ENCODE measurements around the gene C4orf50. TPM values are rescaled to one million over a fixed set of nuclear protein-coding genes. Genes with fewer than 3 reads are reported as not detected.
A peak's percentile ranks its signal among the peaks of the same experiment; 100 is the strongest.

The C4orf50 gene
- total and polyA plus RNA-seq, 9 donors, result under 0.01 to 0.02 (median 0.01) TPM; not detected in 4

DNA sequence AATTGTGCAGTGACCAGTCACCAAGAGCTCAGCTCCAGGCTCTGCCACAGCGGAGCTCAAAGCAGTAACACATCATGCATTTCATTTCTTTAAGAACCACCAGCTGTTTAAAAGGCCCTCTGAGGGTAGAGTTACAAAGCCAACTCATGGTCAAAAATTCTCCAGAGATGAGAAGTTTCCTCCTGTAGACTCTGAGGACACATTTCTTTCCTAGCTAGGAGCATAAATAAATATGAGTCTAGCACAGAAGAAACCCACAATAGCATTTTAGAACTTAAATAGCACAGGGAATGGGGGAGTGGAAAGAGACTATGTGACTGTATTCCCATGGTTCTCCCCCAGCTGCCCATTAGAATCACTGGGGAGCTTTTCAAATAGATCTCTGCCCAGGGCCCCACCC, 118.8 kb downstream of the C4orf50 start:
- Histone ChIP-seq H3K9me3 (replicated peaks; ENCODE audit: control insufficient read depth, low read depth, low read length) (peaks cover 5% of the 10 kb centered on the region), H3K27ac (ENCODE audit: low read length) (no peak overlapping the region), H3K4me3 (ENCODE audit: low read length) (no peak overlapping the region), H3K36me3 (ENCODE audit: control insufficient read depth, insufficient read depth, low read length) (no peaks in the 10 kb centered on the region), H3K4me1 (ENCODE audit: control insufficient read depth, insufficient read depth, low read length) (no peaks in the 10 kb centered on the region), H3K27me3 (ENCODE audit: control insufficient read depth, insufficient read depth, low read length) (peaks cover 45% of the 10 kb centered on the region)
- DNase-seq, result no peak
- WGBS (ENCODE audit: insufficient coverage), result 57% methylated on average over 1 of the region's 1 CpG

DNA sequence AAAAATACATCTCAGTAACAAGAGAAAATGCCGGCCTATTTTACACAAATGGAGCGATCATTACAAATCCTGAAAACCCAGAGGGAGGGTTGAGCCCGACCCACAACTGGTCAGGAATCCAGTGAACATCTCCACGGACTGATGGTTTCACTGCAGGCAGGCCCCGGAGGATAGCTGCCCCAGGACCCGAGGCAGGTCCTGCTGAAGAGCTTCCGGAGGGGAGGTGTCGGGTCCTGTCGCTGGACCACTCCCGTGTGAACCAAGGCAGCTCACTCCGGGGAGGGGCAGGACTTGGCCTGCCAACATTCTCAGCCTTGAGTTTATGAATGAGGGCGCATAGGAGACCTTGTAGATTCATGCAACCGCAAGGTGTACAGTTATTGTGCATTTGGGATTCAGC, 120.6 kb downstream of the C4orf50 start:
- no peaks in the 10 kb centered on the region for H3K36me3 ChIP-seq (ENCODE audit: control insufficient read depth, insufficient read depth, low read length)
- H3K4me3 ChIP-seq (ENCODE audit: low read length), result no peak overlapping the region
- no peak for DNase-seq
- 81% methylated on average over 12 of the region's 13 CpGs for WGBS (ENCODE audit: insufficient coverage)
- peaks cover 51% of the 10 kb centered on the region for H3K27me3 ChIP-seq (ENCODE audit: control insufficient read depth, insufficient read depth, low read length)
- no peaks in the 10 kb centered on the region for H3K4me1 ChIP-seq (ENCODE audit: control insufficient read depth, insufficient read depth, low read length)
- peaks cover 5% of the 10 kb centered on the region for H3K9me3 ChIP-seq (replicated peaks; ENCODE audit: control insufficient read depth, low read depth, low read length)
- H3K27ac ChIP-seq (ENCODE audit: low read length), result no peak overlapping the region

DNA sequence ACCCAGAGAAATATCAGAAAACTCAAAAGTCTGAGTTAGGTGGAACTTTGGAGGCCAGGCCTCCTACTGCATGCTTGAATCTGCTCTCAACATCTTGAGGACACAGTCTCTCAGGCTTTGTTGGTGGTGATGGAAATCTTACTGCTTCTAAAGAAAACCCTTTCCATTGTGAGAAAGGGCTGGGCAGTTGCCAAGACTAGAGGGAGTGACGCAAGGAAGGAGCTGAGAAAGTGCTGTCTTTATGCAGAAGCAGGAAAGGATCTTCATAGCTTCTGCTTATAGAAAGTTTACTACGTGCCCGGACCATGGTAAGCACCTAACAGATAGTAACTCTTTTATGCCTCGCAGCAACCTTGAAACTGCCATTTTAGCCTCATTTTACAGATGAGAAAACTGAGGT, 122.9 kb downstream of the C4orf50 start:
- no peaks in the 10 kb centered on the region for H3K36me3 ChIP-seq (ENCODE audit: control insufficient read depth, insufficient read depth, low read length)
- peaks cover 69% of the 10 kb centered on the region for H3K27me3 ChIP-seq (ENCODE audit: control insufficient read depth, insufficient read depth, low read length)
- H3K4me3 ChIP-seq (ENCODE audit: low read length), result no peak overlapping the region
- WGBS (ENCODE audit: insufficient coverage), result 72% methylated on average over 3 of the region's 4 CpGs
- peak; percentile 36 for DNase-seq
- peaks cover 9% of the 10 kb centered on the region for H3K4me1 ChIP-seq (ENCODE audit: control insufficient read depth, insufficient read depth, low read length)
- H3K27ac ChIP-seq (ENCODE audit: low read length), result no peak overlapping the region
- H3K9me3 ChIP-seq (replicated peaks; ENCODE audit: control insufficient read depth, low read depth, low read length), result peaks cover 5% of the 10 kb centered on the region

DNA sequence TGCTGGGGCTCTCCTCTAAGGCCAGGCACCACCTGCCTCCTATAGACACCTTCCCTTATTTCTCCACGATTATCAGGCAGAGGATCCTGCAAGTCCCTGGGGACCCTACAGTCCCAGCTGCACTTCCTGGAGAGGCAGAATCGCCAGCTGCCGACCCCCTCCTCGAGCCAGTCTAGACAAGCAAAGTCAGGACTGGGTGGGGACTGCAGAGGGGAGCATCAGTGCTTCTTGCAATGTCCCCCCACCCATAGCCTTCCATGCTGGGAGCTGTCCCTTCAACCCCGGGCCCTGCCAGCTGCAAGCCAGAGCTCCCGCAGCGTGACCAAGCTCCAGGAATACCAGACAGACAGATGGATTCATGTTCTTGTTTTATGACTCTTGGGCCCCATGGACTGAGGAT, 124.0 kb downstream of the C4orf50 start:
- no peak for DNase-seq
- peaks cover 17% of the 10 kb centered on the region for H3K4me1 ChIP-seq (ENCODE audit: control insufficient read depth, insufficient read depth, low read length)
- H3K27me3 ChIP-seq (ENCODE audit: control insufficient read depth, insufficient read depth, low read length), result peaks cover 76% of the 10 kb centered on the region
- H3K9me3 ChIP-seq (replicated peaks; ENCODE audit: control insufficient read depth, low read depth, low read length), result peaks cover 5% of the 10 kb centered on the region
- no peak overlapping the region for H3K4me3 ChIP-seq (ENCODE audit: low read length)
- WGBS (ENCODE audit: insufficient coverage), result 15% methylated on average over 4 of the region's 7 CpGs
- no peak overlapping the region for H3K27ac ChIP-seq (ENCODE audit: low read length)
- no peaks in the 10 kb centered on the region for H3K36me3 ChIP-seq (ENCODE audit: control insufficient read depth, insufficient read depth, low read length)

DNA sequence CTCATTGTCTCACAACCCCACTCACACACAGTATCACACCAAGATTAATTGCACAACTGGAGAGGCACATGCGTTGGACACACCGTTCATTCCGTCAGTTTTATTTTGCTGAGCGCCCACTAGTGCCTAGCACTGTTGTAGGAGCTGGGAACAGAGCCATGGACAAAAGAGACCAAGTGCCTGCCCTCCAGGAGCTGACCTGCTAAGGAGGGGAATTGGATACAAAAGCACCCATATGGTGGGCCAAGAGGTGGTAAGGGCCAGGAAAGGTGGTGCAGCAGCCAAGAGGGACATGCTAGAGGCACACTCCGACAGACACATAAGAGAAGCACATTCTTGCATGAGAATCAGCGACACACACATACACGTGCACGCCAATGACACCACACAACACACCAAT, 124.6 kb downstream of the C4orf50 start:
- H3K9me3 ChIP-seq (replicated peaks; ENCODE audit: control insufficient read depth, low read depth, low read length), result peaks cover 5% of the 10 kb centered on the region
- H3K27me3 ChIP-seq (ENCODE audit: control insufficient read depth, insufficient read depth, low read length), result peaks cover 83% of the 10 kb centered on the region
- H3K36me3 ChIP-seq (ENCODE audit: control insufficient read depth, insufficient read depth, low read length), result no peaks in the 10 kb centered on the region
- H3K4me1 ChIP-seq (ENCODE audit: control insufficient read depth, insufficient read depth, low read length), result peaks cover 22% of the 10 kb centered on the region
- no peak overlapping the region for H3K27ac ChIP-seq (ENCODE audit: low read length)
- H3K4me3 ChIP-seq (ENCODE audit: low read length), result no peak overlapping the region
- WGBS (ENCODE audit: insufficient coverage), result 71% methylated on average over 7 of the region's 8 CpGs
- DNase-seq, result no peak

DNA sequence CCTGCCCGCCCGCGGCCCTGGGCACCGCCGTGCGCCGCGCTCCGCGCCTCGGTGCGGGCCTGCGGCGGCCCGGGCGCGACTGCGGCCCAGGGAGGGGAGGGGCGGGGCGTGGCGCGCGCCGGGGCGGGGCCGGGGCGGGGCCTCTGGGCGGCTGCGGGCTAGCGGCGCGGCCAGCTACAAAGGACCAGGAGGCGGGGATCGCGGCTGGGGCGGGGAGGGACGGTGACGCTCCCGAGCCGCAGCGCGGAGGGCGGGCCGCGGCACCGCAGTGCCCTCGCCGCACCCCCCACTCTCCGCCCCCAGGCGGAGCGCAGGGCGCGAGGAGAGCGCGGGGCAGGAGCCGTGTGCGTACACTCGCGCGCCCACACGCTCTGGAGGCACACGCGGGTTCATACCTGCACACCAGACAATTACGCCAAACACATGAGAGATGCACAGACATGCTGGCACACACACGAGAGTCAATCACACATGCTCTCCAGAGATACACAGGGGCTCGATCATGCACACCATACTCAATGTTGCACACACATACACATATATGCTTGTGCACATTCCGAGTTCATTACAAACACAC, 125.1 kb downstream of the C4orf50 start, which contains the start of gene CRMP1:
TSS of gene CRMP1 (minus strand) at position 83 of the 577 bp plus-strand sequence. CDS start 117 bp downstream, outside the sequence.
- Histone ChIP-seq H3K4me3 (ENCODE audit: low read length) (no peak within 1 kb of the TSS), H3K27ac (ENCODE audit: low read length) (no peak within 1 kb of the TSS), H3K36me3 (ENCODE audit: control insufficient read depth, insufficient read depth, low read length) (no peaks in the 10 kb centered on the region), H3K9me3 (replicated peaks; ENCODE audit: control insufficient read depth, low read depth, low read length) (peaks cover 5% of the 10 kb centered on the region), H3K27me3 (ENCODE audit: control insufficient read depth, insufficient read depth, low read length) (peaks cover 81% of the 10 kb centered on the region), H3K4me1 (ENCODE audit: control insufficient read depth, insufficient read depth, low read length) (peaks cover 23% of the 10 kb centered on the region)
- peak; percentile 17 for DNase-seq
- WGBS (ENCODE audit: insufficient coverage), result 2% methylated on average over 67 of the region's 67 CpGs

DNA sequence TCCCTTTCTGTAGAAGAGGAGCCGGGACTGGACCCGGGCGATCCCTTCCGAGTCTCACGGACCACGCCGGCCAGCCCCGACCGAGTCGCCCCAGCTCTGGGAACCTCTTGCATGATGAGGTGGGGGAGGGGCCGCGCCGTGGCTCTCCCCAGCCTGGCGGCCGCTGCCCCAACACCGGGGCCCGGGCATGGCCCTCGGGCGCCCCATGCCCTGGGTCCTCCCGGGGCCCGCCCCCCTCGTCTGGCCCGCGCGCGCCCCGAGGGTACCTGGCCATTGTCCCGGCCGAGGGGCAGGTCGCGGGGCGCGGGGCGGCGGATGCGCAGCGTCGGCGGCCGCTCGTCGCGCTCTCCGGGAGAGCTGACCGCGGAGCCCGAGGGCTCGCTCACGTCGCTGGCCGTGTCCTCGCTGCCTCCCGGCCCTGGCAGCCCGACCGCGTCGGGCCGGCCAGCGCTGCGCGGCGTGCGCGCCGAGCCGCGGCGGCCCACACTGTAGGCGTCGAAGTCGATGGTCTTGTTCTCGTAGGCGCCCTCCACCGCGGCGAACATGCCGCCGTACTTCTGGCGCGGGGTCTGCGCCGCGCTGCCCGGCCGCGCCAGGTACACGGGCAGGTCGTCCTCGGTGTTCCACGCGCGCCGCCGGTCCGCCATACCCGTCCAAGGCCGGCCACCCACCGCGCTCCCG, 125.8 kb downstream of the C4orf50 start:
- peaks cover 79% of the 10 kb centered on the region for H3K27me3 ChIP-seq (ENCODE audit: control insufficient read depth, insufficient read depth, low read length)
- DNase-seq, result no peak
- H3K36me3 ChIP-seq (ENCODE audit: control insufficient read depth, insufficient read depth, low read length), result no peaks in the 10 kb centered on the region
- no peak overlapping the region for H3K27ac ChIP-seq (ENCODE audit: low read length)
- peaks cover 27% of the 10 kb centered on the region for H3K4me1 ChIP-seq (ENCODE audit: control insufficient read depth, insufficient read depth, low read length)
- under 1% methylated on average over 99 of the region's 100 CpGs for WGBS (ENCODE audit: insufficient coverage)
- no peak overlapping the region for H3K4me3 ChIP-seq (ENCODE audit: low read length)
- peaks cover 5% of the 10 kb centered on the region for H3K9me3 ChIP-seq (replicated peaks; ENCODE audit: control insufficient read depth, low read depth, low read length)

DNA sequence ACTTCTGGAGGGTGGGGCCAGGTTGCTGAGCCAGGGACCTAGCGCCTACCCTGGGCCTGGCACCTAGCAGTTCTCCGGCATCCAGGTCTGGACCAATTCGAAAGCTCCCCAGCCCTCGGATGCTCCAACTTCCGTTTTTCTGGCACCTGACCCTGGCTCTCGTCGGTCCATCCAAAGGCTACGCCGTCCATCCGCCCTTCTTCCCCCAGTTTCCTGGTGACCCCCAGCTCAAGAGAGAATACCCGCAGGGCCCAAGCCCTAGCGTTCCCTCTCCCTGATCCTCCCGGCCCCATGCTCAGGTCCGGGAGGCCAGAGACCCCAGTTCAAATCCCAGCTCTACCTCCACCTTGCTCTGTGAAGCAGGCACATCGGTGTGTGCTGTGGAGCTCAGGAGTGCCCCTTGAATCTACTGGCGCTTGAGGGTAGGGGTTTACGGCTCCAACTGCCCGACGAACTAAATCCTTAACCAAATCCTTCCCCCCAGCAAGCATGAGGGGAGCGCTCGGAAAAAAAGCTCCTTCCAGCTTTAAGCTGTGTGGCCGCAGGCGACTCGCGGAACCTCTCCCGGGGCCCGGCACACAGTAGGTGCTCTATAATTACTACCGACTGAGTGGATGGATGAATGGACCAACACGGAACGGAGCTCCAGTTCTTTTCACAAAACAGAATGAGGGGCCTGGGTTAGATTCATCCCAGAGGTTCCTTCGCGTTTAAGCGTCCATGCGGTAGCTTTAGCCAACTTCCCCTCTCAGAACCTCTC, 126.5 kb downstream of the C4orf50 start:
- Histone ChIP-seq H3K27me3 (ENCODE audit: control insufficient read depth, insufficient read depth, low read length) (peaks cover 82% of the 10 kb centered on the region), H3K4me1 (ENCODE audit: control insufficient read depth, insufficient read depth, low read length) (peaks cover 30% of the 10 kb centered on the region), H3K9me3 (replicated peaks; ENCODE audit: control insufficient read depth, low read depth, low read length) (peaks cover under 1% of the 10 kb centered on the region), H3K27ac (ENCODE audit: low read length) (no peak overlapping the region), H3K4me3 (ENCODE audit: low read length) (no peak overlapping the region), H3K36me3 (ENCODE audit: control insufficient read depth, insufficient read depth, low read length) (no peaks in the 10 kb centered on the region)
- 13% methylated on average over 22 of the region's 34 CpGs for WGBS (ENCODE audit: insufficient coverage)
- DNase-seq, result no peak

DNA sequence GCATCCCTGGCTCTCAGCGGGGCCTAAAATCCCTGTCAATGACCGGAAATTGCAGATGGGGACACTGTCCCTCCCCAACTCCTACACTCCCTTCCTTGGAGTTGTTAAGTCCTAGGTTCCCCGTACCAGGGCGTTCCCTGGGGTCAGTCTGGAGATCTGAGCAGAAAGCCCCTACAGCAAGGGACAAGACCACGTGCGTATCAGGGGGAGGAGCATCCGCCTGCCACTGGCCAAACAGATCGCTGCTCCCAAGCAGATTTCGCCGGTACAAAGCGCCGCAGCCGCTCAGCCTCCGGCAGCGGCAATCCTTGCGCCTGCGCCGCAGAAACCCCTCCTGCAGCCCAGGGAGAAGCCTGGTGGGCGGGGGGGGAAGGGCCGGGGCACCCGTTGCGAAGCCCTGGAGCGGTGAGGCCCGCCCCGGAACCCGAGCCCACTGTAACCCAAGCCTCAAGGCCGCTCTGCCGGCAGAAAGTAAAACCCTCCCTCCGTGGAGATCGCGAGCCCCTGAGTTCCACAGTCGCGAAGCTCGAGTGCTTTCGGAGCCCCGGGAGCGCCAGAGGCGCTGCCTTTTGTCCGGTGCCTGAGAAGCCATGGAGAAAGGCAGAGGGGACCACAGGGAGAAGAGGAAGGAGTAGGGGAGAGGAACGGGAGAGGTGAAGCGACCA, 128.0 kb downstream of the C4orf50 start:
- Histone ChIP-seq H3K27ac (ENCODE audit: low read length) (no peak overlapping the region), H3K36me3 (ENCODE audit: control insufficient read depth, insufficient read depth, low read length) (no peaks in the 10 kb centered on the region), H3K9me3 (replicated peaks; ENCODE audit: control insufficient read depth, low read depth, low read length) (no peaks in the 10 kb centered on the region), H3K4me3 (ENCODE audit: low read length) (no peak overlapping the region), H3K27me3 (ENCODE audit: control insufficient read depth, insufficient read depth, low read length) (peaks cover 79% of the 10 kb centered on the region), H3K4me1 (ENCODE audit: control insufficient read depth, insufficient read depth, low read length) (peaks cover 30% of the 10 kb centered on the region)
- 0% methylated on average over 30 of the region's 41 CpGs for WGBS (ENCODE audit: insufficient coverage)
- DNase-seq, result peak; percentile 63
